SK-N-SH treated with all-trans-retinoic acid at 6 μM for 48 hours (cell line): ENCODE data around the gene BLM.

Experiments used
- ATAC-seq: fragments of 200-7000 bp; cut with Tn5 transposase; 3 replicates; pipeline ENCODE4 v1.9.1; 2020; ENCODE audit warnings: mild to moderate bottlenecking, moderate library complexity
- ARNTL ChIP-seq: fragments of 450-650 bp; formaldehyde crosslinking; IDR thresholded peaks from 2 replicates; pipeline ENCODE4 v1.5.0; 2020; ENCODE audit warnings: low read depth, mild to moderate bottlenecking, moderate library complexity, borderline replicate concordance
- BACH2 ChIP-seq: fragments of 250-450 bp; sonication (Bioruptor Pico); IDR thresholded peaks from 2 replicates; pipeline ENCODE4 v1.9.0; 2021; ENCODE audit warnings: mild to moderate bottlenecking, borderline replicate concordance
- CREB5 ChIP-seq: fragments of 250-450 bp; sonication (Bioruptor Pico); IDR thresholded peaks from 2 replicates; pipeline ENCODE4 v1.5.1; 2020; ENCODE audit warnings: low read depth, mild to moderate bottlenecking, moderate library complexity
- CSDC2 ChIP-seq: fragments of 250-450 bp; sonication (Bioruptor Pico); IDR thresholded peaks from 2 replicates; pipeline ENCODE4 v1.5.0; 2020; ENCODE audit warnings: mild to moderate bottlenecking, moderate library complexity
- ESRRG ChIP-seq: fragments of 250-450 bp; sonication (Bioruptor Pico); IDR thresholded peaks from 2 replicates; pipeline ENCODE4 v1.6.1; 2021; ENCODE audit warnings: mild to moderate bottlenecking
- GLIS3 ChIP-seq: fragments of 250-450 bp; sonication (Bioruptor Pico); IDR thresholded peaks from 2 replicates; pipeline ENCODE4 v1.5.0; 2020; ENCODE audit warnings: mild to moderate bottlenecking, moderate library complexity
- ISL1 ChIP-seq: fragments of 250-450 bp; sonication (Bioruptor Pico); IDR thresholded peaks from 2 replicates; pipeline ENCODE4 v2.1.2; 2022; ENCODE audit warnings: mild to moderate bottlenecking, moderate library complexity
- OSR1 ChIP-seq: fragments of 250-450 bp; sonication (Bioruptor Pico); IDR thresholded peaks from 2 replicates; pipeline ENCODE4 v1.8.0; 2022; ENCODE audit warnings: moderate library complexity, mild to moderate bottlenecking, inconsistent platforms
- PATZ1 ChIP-seq: fragments of 250-450 bp; sonication (Bioruptor Pico); IDR thresholded peaks from 2 replicates; pipeline ENCODE4 v1.8.0; 2020; ENCODE audit warnings: mild to moderate bottlenecking, moderate library complexity, borderline replicate concordance
- POU6F1 ChIP-seq: fragments of 250-450 bp; sonication (Bioruptor Pico); IDR thresholded peaks from 2 replicates; pipeline ENCODE4 v1.8.0; 2021; ENCODE audit warnings: low read depth, mild to moderate bottlenecking, moderate library complexity, borderline replicate concordance
- PPARA ChIP-seq: fragments of 250-450 bp; sonication (Bioruptor Pico); IDR thresholded peaks from 2 replicates; pipeline ENCODE4 v1.5.0; 2020; ENCODE audit warnings: mild to moderate bottlenecking, borderline replicate concordance
- SNAI2 ChIP-seq: fragments of 250-450 bp; sonication (Bioruptor Pico); IDR thresholded peaks from 2 replicates; pipeline ENCODE4 v1.5.0; 2020; ENCODE audit warnings: mild to moderate bottlenecking, moderate library complexity
- TCF4 ChIP-seq: fragments of 250-450 bp; sonication (Bioruptor Pico); IDR thresholded peaks from 2 replicates; pipeline ENCODE4 v1.8.0; 2021; ENCODE audit warnings: mild to moderate bottlenecking, moderate library complexity, borderline replicate concordance
- TOX ChIP-seq: fragments of 250-450 bp; sonication (Bioruptor Pico); IDR thresholded peaks from 2 replicates; pipeline ENCODE4 v1.8.0; 2021; ENCODE audit warnings: mild to moderate bottlenecking, moderate library complexity, borderline replicate concordance
- TSHZ2 ChIP-seq: fragments of 250-450 bp; sonication (Bioruptor Pico); IDR thresholded peaks from 2 replicates; pipeline ENCODE4 v1.5.0; 2020; ENCODE audit warnings: mild to moderate bottlenecking, moderate library complexity
- ZC3H10 ChIP-seq: fragments of 250-450 bp; sonication (Bioruptor Pico); IDR thresholded peaks from 2 replicates; pipeline ENCODE4 v1.5.1; 2021; ENCODE audit warnings: mild to moderate bottlenecking, moderate library complexity
- ZFP3 ChIP-seq: fragments of 250-450 bp; sonication (Bioruptor Pico); IDR thresholded peaks from 2 replicates; pipeline ENCODE4 v1.5.0; 2020; ENCODE audit warnings: mild to moderate bottlenecking, moderate library complexity
- ZFP30 ChIP-seq: fragments of 450-650 bp; formaldehyde crosslinking; IDR thresholded peaks from 2 replicates; pipeline ENCODE4 v1.5.0; 2022; ENCODE audit warnings: mild to moderate bottlenecking, moderate library complexity
- ZNF565 ChIP-seq: fragments of 450-650 bp; formaldehyde crosslinking; conservative IDR thresholded peaks from 2 replicates; pipeline ENCODE4 v1.5.0; 2020; ENCODE audit warnings: low read depth, mild to moderate bottlenecking, moderate library complexity
- ZNF70 ChIP-seq: fragments of 450-650 bp; formaldehyde crosslinking; IDR thresholded peaks from 2 replicates; pipeline ENCODE4 v1.5.0; 2020; ENCODE audit warnings: mild to moderate bottlenecking, moderate library complexity
- ZNF8 ChIP-seq: fragments of 450-650 bp; formaldehyde crosslinking; IDR thresholded peaks from 2 replicates; pipeline ENCODE4 v1.5.0; 2020; ENCODE audit warnings: mild to moderate bottlenecking, moderate library complexity
- TF ChIP-seq, protein P1 (sequence below): fragments of 250-450 bp; sonication (Bioruptor Pico); IDR thresholded peaks from 2 replicates; pipeline ENCODE4 v1.5.1; 2021; ENCODE audit warnings: mild to moderate bottlenecking, moderate library complexity

Gene BLM

DNA sequence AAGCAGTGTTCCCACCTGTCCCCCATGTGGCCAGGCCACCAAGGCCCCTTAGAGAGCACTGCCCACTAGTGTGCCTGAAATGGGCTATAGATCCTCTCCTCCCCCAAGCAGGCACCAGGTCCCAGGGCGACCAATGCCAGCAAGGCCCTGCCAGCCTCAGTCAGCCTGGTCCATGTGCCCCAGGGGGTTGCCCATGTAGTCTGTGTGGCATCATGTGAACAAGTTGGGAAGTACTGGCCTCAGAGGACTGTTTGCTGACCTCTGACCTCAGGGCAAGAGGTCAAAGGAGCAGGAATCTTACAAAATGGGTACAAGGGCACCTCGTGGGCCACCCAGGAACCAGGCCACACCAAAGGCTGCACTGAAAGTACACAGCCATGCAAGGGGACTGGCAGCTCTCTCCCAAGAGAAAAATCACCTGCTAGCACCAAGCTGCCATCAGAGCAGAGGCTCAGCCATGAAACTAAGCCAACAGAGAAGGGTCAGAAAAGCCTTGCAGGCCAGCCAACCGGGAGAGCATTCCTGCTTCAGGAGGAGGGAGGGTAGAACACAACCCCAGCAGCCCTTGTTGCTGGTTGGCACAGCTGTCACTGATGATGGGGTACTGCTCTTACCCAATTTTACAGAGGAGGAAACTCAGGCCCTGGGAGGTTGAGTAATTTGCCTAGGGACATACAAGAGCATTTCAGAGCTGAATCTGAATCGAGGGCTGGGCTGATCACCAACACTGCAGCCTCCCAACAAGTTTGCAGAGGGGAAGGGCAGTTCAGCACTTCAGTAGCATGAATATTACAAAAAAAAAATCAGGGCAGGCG lies 146.0 kb downstream of the BLM start:
- no peak for ATAC-seq
- TF ChIP-seq ZFP3 (CRISPR knock-in tag), result no peak
- TF ChIP-seq CREB5, result no peak
- TF ChIP-seq, protein P1, sequence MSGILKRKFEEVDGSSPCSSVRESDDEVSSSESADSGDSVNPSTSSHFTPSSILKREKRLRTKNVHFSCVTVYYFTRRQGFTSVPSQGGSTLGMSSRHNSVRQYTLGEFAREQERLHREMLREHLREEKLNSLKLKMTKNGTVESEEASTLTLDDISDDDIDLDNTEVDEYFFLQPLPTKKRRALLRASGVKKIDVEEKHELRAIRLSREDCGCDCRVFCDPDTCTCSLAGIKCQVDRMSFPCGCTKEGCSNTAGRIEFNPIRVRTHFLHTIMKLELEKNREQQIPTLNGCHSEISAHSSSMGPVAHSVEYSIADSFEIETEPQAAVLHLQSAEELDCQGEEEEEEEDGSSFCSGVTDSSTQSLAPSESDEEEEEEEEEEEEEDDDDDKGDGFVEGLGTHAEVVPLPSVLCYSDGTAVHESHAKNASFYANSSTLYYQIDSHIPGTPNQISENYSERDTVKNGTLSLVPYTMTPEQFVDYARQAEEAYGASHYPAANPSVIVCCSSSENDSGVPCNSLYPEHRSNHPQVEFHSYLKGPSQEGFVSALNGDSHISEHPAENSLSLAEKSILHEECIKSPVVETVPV (CRISPR knock-in tag), result no peak
- no peak for TF ChIP-seq GLIS3 (CRISPR knock-in tag)
- no peak for TF ChIP-seq OSR1 (CRISPR knock-in tag)
- no peak for TF ChIP-seq POU6F1 (CRISPR knock-in tag)
- TF ChIP-seq ZNF565, result no peak
- TF ChIP-seq ZFP30 (CRISPR knock-in tag), result no peak
- no peak for TF ChIP-seq ESRRG (CRISPR knock-in tag)
- TF ChIP-seq ZNF70 (CRISPR knock-in tag), result no peak
- no peak for TF ChIP-seq SNAI2 (CRISPR knock-in tag)
- no peak for TF ChIP-seq TCF4
- no peak for TF ChIP-seq TSHZ2 (CRISPR knock-in tag)
- no peak for TF ChIP-seq ISL1
- TF ChIP-seq ZNF8 (CRISPR knock-in tag), result no peak

GRCh38 chr15:90863987-90864386 lies 146.8 kb downstream of the BLM start:
- ATAC-seq, result no peak
- no peak for TF ChIP-seq ZC3H10 (CRISPR knock-in tag)
- TF ChIP-seq PATZ1 (CRISPR knock-in tag), result no peak
- TF ChIP-seq ZNF8 (CRISPR knock-in tag), result no peak
- TF ChIP-seq GLIS3 (CRISPR knock-in tag), result no peak
- no peak for TF ChIP-seq ZNF70 (CRISPR knock-in tag)
- no peak for TF ChIP-seq ARNTL
- TF ChIP-seq, protein P1 (CRISPR knock-in tag), result no peak
- TF ChIP-seq PPARA (CRISPR knock-in tag), result no peak
- no peak for TF ChIP-seq TOX (CRISPR knock-in tag)
- no peak for TF ChIP-seq ZFP30 (CRISPR knock-in tag)
- TF ChIP-seq BACH2, result no peak
- no peak for TF ChIP-seq CSDC2 (CRISPR knock-in tag)
- TF ChIP-seq TCF4, result no peak
- no peak for TF ChIP-seq ISL1
- TF ChIP-seq ESRRG (CRISPR knock-in tag), result no peak
- TF ChIP-seq CREB5, result no peak
- TF ChIP-seq, all 23 proteins: peak for 0
